GM12872 (cell line): ENCODE results near the gene PES1.

Experiments
- CTCF ChIP-seq: IDR thresholded peaks from 3 replicates; pipeline ENCODE4 v1.5.1; 2011; ENCODE audit warnings: low read depth, mild to moderate bottlenecking, low read length, moderate library complexity; ENCODE audit not compliant: insufficient read depth

PES1 gene

DNA sequence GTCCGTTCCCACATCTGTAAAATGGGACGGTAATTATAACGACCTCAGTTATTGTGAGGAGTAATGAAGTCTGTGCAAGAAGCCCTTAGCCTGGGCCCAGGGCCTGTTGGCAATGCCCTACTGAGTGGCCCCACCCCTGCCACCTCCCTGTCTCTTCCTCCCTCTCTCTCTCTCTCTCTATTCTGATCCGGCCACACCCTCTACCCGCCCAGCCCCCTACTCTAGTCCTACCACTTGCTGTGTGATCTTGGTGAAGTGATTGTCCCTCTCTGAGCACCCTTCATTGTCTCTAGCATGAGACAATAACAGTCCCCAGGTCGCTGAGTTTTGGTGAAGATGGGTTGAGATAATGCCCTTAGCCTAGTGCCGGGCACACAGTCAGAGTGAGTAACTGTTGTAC lies 37.7 kb downstream of the PES1 start:
- no peak for TF ChIP-seq CTCF

- TF ChIP-seq CTCF, result no peak
These were observed 39.0 kb downstream of the PES1 start for GRCh38 chr22:30552719-30553118.

DNA sequence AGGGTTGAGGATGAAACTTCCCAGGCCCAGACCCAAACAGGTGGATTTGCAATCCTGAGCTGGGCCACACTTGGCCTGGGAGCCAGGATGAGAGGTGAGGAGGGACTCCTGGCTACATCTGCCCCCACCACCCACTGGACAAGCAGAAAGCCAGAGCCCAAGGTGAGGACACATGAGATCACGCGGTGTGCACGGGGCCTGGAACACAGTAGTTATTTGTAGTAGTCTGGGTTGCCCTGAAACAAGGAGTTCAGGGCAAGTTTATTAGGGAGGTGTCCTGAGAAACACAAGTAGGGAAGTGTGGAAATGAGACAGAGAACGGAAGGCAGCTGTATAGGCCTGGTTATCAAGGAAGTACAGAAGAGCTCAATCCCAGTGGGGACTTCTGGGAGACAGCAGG lies 44.5 kb downstream of the PES1 start:
- TF ChIP-seq CTCF, result no peak

DNA sequence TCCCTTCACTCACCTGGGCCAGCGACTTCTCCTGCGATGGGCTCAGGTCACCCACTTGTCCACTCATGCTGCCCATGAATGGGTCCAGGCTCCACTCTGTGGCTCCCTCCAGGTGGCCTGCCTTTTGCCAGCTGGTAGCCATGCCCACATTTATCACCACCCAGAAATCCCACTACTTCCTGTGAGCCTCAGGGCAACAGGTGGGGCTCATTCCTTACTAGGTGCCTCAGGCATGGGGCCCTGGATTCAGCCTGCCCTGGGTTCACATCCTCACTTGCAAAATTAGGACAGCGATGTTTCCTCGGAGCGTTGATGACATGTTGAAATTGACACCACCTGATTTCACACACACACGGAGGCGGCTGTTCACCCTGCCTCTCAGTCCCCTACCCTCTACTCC lies 45.1 kb downstream of the PES1 start, which contains the start of gene SEC14L6:
Gene SEC14L6 (minus strand): TSS at position 126 of the 400 bp plus-strand sequence. CDS start 59 bp downstream, at position 67.
- no peak for TF ChIP-seq CTCF

DNA sequence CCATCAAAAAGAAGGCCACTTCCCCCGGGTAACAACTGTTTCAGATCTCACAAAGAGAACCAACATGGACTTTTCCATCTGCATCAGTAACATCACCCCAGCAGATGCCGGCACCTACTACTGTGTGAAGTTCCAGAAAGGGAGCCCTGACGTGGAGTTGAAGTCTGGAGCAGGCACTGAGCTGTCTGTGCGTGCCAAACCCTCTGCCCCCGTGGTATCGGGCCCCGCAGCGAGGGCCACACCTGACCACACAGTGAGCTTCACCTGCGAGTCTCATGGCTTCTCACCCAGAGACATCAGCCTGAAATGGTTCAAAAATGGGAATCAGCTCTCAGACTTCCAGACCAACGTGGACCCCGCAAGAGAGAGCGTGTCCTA lies 48.9 kb downstream of the PES1 start:
- no peak for TF ChIP-seq CTCF

GRCh38 chr22:30541961-30542810 lies 49.5 kb downstream of the PES1 start:
- no peak for TF ChIP-seq CTCF

DNA sequence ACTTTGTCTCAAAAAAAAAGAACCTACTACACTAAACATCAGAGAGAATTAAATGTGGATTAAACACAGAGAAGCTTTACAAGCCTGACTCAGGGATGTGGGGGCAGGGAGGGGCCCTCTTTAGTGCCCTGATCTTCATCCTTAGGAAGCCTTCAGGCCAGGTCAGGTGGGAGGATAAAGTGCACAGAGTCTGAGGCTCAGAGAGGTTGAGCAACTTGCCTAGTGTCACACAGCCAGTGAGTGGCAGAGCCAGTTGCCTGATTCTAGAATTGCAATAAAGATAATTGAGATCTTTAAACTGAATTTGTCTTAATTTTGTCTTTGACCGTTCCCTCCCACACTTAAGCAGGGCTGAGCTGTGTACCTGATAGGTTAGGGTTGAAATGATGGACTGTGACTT lies 52.3 kb downstream of the PES1 start:
- TF ChIP-seq CTCF, result no peak
